ENCODE results near the gene COL7A1. TPM values are rescaled to one million over a fixed set of nuclear protein-coding genes. Genes with fewer than 3 reads are reported as not detected.

Gene COL7A1
- total RNA-seq, 1 experiment from 2014 or later: 22.9 TPM

- H3K9me3 Mint-ChIP-seq: no peaks in the 10 kb centered on the region
- TF ChIP-seq CTCF (conservative IDR thresholded peaks at IDR 0.05): peak; percentile 73
- Histone ChIP-seq H3K4me2 (ENCODE audit: insufficient read depth, insufficient read length, low read length) (peak within 1 kb of the TSS; percentile 83), H3K18ac (ENCODE audit: insufficient read length, low read depth, low read length) (peak within 1 kb of the TSS; percentile 97), H3K14ac (ENCODE audit: insufficient read depth, low read length) (peak within 1 kb of the TSS; percentile 99), H4K91ac (ENCODE audit: insufficient read length, low read depth, low read length) (no peak within 1 kb of the TSS), H4K5ac (ENCODE audit: insufficient read length, low read depth, low read length) (peak within 1 kb of the TSS; percentile 89), H3K79me2 (ENCODE audit: insufficient read depth, low read length) (peaks cover 6% of the 10 kb centered on the region; the same call in 1 of the 2 replicates), H2BK12ac (ENCODE audit: insufficient read length, low read depth, low read length) (no peak within 1 kb of the TSS), H2AK5ac (ENCODE audit: insufficient read length, low read length) (no peak within 1 kb of the TSS), H3K9me3 (ENCODE audit: control insufficient read depth, low read depth, low read length) (no peaks in the 10 kb centered on the region), H2AFZ (ENCODE audit: low read length) (no peak within 1 kb of the TSS), H3K56ac (ENCODE audit: insufficient read length, low read depth, low read length) (no peak within 1 kb of the TSS), H3K23ac (ENCODE audit: insufficient read length, low read depth, low read length) (no peak within 1 kb of the TSS), H3K23me2 (ENCODE audit: insufficient read length, low read depth, low read length, poor library complexity, severe bottlenecking) (peaks cover 3% of the 10 kb centered on the region), H3K4ac (ENCODE audit: low read depth, low read length) (no peak within 1 kb of the TSS; the same call in 1 of the 2 replicates), H4K20me1 (ENCODE audit: control insufficient read depth, insufficient read depth, insufficient read length) (no peaks in the 10 kb centered on the region), H2BK120ac (ENCODE audit: low read depth, low read length, poor library complexity, severe bottlenecking) (no peak within 1 kb of the TSS), H3K9ac (ENCODE audit: extremely low read depth, insufficient read length, low read length) (peak within 1 kb of the TSS; percentile 97), H2BK15ac (ENCODE audit: low read depth, low read length) (no peak within 1 kb of the TSS), H4K8ac (replicated peaks; ENCODE audit: insufficient read length, low read depth, low read length) (no peak within 1 kb of the TSS), H3K27ac (ENCODE audit: insufficient read length, low read depth, low read length) (no peak within 1 kb of the TSS), H3K27me3 (ENCODE audit: insufficient read depth, low read length) (no peaks in the 10 kb centered on the region), H2BK5ac (ENCODE audit: insufficient read length, low read length) (no peak within 1 kb of the TSS), H3K79me1 (ENCODE audit: insufficient read depth, low read depth, low read length, poor library complexity, severe bottlenecking) (no peaks in the 10 kb centered on the region), H2BK20ac (ENCODE audit: low read depth, low read length, poor library complexity, severe bottlenecking) (no peak within 1 kb of the TSS), H3T11ph (ENCODE audit: low read length) (no peak within 1 kb of the TSS), H3K4me1 (ENCODE audit: insufficient read depth, low read length) (no peaks in the 10 kb centered on the region)
- peak within 1 kb of the TSS; percentile 86 to 99 (median 99); a peak in 6 of 7 replicates for H3K27ac Mint-ChIP-seq
- DNase-seq: peak; percentile 95
- WGBS (ENCODE audit: extremely low coverage, insufficient read length, low lambda C conversion rate): no CpG with 5 or more reads among the region's 86 CpGs
- peaks cover 25 to 49% (median 46%) of the 10 kb centered on the region in 3 experiments for H3K36me3 Mint-ChIP-seq (ENCODE audit: insufficient read depth in 1 of 3, low read depth in 3 of 3)
- no peaks in the 10 kb centered on the region for H3K27me3 Mint-ChIP-seq (ENCODE audit: low read depth)
- H3K4me1 Mint-ChIP-seq: peaks cover 12% of the 10 kb centered on the region in 2 experiments
- H3K4me3 Mint-ChIP-seq: peak within 1 kb of the TSS; percentile 98 to 99
Measured at GRCh38 chr3:48609088-48610005, 14.2 kb upstream of the COL7A1 start, which contains the start of gene UQCRC1. Gene UQCRC1, minus strand, starts transcription at chr3:48609646. Its CDS starts 26 bp downstream, at chr3:48609620.

Measured in H9 (cell line).